Measurements from ENCODE around the gene TRPV5. TPM values are rescaled to one million over a fixed set of nuclear protein-coding genes. Genes with fewer than 3 reads are reported as not detected.
A peak's percentile ranks its signal among the peaks of the same experiment; 100 is the strongest.

Gene TRPV5
- total RNA-seq, 6 donors from 2014 or later = not detected

DNA sequence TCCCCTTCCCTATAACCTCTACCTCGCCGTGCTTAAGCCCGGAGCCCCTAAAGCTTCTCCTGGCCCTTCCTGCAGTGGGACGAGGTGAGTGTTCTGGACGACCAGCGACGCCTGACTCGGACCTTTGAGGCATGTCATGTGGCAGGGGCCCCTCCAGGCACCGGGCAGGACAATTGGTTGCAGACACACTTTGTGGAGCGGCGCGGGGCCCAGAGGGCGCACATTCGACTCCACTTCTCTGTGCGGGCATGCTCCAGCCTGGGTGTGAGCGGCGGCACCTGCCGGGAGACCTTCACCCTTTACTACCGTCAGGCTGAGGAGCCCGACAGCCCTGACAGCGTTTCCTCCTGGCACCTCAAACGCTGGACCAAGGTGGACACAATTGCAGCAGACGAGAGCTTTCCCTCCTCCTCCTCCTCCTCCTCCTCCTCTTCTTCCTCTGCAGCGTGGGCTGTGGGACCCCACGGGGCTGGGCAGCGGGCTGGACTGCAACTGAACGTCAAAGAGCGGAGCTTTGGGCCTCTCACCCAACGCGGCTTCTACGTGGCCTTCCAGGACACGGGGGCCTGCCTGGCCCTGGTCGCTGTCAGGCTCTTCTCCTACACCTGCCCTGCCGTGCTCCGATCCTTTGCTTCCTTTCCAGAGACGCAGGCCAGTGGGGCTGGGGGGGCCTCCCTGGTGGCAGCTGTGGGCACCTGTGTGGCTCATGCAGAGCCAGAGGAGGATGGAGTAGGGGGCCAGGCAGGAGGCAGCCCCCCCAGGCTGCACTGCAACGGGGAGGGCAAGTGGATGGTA, 69.5 kb downstream of the TRPV5 start:
- Histone ChIP-seq H3K4me1 (peaks cover 0 to 2% (median 0%) of the 10 kb centered on the region in 4 donors), H3K27me3 (no peaks in the 10 kb centered on the region), H3K4me3 (no peak overlapping the region), H3K9me3 (no peaks in the 10 kb centered on the region), H3K36me3 (peaks cover 0 to 6% (median 0%) of the 10 kb centered on the region in 4 donors), H3K27ac (no peak overlapping the region)
- 84 to 88% methylated on average over 33 to 37 of the region's 37 CpGs for WGBS, 2 donors
- TF ChIP-seq, protein P1, sequence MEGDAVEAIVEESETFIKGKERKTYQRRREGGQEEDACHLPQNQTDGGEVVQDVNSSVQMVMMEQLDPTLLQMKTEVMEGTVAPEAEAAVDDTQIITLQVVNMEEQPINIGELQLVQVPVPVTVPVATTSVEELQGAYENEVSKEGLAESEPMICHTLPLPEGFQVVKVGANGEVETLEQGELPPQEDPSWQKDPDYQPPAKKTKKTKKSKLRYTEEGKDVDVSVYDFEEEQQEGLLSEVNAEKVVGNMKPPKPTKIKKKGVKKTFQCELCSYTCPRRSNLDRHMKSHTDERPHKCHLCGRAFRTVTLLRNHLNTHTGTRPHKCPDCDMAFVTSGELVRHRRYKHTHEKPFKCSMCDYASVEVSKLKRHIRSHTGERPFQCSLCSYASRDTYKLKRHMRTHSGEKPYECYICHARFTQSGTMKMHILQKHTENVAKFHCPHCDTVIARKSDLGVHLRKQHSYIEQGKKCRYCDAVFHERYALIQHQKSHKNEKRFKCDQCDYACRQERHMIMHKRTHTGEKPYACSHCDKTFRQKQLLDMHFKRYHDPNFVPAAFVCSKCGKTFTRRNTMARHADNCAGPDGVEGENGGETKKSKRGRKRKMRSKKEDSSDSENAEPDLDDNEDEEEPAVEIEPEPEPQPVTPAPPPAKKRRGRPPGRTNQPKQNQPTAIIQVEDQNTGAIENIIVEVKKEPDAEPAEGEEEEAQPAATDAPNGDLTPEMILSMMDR (IDR thresholded peaks at IDR 0.05) = no peak
- TF ChIP-seq POLR2AphosphoS5 (IDR thresholded peaks at IDR 0.05) (no peak), POLR2A (IDR thresholded peaks at IDR 0.05) (no peak), EP300 (IDR thresholded peaks at IDR 0.05) (no peak)
- DNase-seq = peak in 1 of 2 donors; percentile 82
- no peak for ATAC-seq (ENCODE audit: low FRiP score in 2 of 2)

DNA sequence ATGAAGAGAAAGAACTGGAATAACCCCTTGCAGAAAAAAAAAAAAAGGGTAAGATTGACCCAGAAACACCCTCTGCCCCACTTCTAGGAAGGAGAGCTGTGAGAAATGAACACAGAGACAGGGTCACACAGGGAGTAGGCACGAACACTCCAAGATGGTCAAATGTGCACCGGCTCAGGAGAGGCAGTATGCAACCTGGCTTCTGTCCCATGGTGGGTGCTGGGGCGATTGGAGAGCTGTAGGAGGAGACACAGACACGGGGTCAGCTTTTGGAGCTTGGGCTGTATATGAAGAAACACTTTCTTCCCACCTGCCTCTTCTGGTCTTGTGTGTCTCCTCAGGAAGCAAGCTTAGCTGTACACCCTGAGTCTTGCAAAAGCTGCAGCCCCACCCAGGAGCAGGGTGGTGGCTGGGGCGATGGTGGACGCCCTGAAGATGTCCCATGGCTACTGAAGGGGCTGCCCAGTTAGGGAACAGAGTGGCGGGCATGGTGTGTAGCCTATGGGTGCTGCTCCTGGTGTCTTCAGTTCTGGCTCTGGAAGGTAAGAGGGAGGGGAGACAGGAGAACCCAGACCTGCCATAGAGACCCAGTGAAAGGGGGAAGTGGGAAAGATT, 70.7 kb downstream of the TRPV5 start:
- no peak overlapping the region for H3K4me3 ChIP-seq
- no peak for ATAC-seq (ENCODE audit: low FRiP score in 2 of 2)
- peaks cover 0 to 6% (median 0%) of the 10 kb centered on the region in 4 donors for H3K36me3 ChIP-seq
- TF ChIP-seq POLR2AphosphoS5 (IDR thresholded peaks at IDR 0.05) (no peak), POLR2A (IDR thresholded peaks at IDR 0.05) (no peak), EP300 (IDR thresholded peaks at IDR 0.05) (no peak)
- TF ChIP-seq, protein P1 (IDR thresholded peaks at IDR 0.05) = no peak
- WGBS, 2 donors = 85 to 91% methylated on average over 7 of the region's 7 CpGs
- H3K27me3 ChIP-seq = no peaks in the 10 kb centered on the region
- H3K4me1 ChIP-seq = peaks cover 0 to 2% (median 0%) of the 10 kb centered on the region in 4 donors
- DNase-seq = peak in 1 of 2 donors; percentile 29
- H3K27ac ChIP-seq = no peak overlapping the region
- H3K9me3 ChIP-seq = no peaks in the 10 kb centered on the region

DNA sequence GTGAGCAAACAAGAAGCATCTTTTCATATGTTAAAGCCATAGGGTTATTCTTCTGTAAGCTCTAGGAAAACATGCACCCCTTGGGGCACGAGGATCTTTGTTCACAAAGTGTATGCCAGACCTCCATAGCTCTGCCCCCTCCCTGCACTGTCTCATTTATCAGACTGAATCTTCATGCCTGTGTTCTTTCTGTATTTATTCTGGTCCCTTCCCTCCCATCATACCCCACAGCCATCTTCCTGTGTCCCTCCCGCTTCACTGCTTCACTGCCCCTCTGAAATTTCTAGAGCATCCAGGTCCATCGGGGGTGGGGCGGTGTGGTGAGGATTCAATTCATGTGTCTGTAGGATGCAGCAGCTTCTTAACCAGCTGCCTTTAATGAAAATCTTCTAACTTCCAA, 71.2 kb downstream of the TRPV5 start:
- ATAC-seq (ENCODE audit: low FRiP score in 2 of 2) = no peak
- WGBS, 2 donors = 89 to 92% methylated on average over 4 of the region's 4 CpGs
- TF ChIP-seq POLR2A (IDR thresholded peaks at IDR 0.05) = no peak
- TF ChIP-seq, protein P1 (IDR thresholded peaks at IDR 0.05) = no peak
- no peak for TF ChIP-seq POLR2AphosphoS5 (IDR thresholded peaks at IDR 0.05)
- no peak for TF ChIP-seq EP300 (IDR thresholded peaks at IDR 0.05)
- Histone ChIP-seq H3K27ac (no peak overlapping the region), H3K4me3 (no peak overlapping the region), H3K27me3 (no peaks in the 10 kb centered on the region), H3K4me1 (peaks cover 0 to 2% (median 0%) of the 10 kb centered on the region in 4 donors), H3K9me3 (no peaks in the 10 kb centered on the region), H3K36me3 (peaks cover 0 to 6% (median 0%) of the 10 kb centered on the region in 4 donors)
- no peak for DNase-seq

DNA sequence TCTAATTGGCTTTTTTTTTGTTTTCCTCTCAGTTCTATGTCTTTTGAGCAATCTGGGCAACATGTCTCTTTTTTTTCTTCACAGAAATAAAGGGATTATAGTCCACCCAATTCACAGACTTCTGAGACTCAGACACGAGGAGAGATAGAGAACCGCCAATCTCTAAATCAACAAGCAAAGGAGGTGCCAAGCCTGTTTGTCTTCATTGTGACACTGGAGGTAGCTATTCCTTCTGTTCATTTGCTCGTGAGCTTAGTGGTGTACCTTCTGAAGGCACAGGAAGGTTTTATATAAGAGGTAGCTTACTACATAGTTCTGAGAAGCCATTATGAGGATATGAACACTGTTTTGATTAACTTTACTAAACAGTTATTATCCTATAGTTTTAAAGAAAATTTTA, 72.6 kb downstream of the TRPV5 start:
- TF ChIP-seq, protein P1 (IDR thresholded peaks at IDR 0.05) = no peak
- TF ChIP-seq POLR2AphosphoS5 (IDR thresholded peaks at IDR 0.05) (no peak), EP300 (IDR thresholded peaks at IDR 0.05) (no peak), POLR2A (IDR thresholded peaks at IDR 0.05) (no peak)
- DNase-seq (no peak), ATAC-seq (ENCODE audit: low FRiP score in 2 of 2) (no peak)
- 82 to 84% methylated on average over 3 of the region's 3 CpGs for WGBS, 2 donors
- Histone ChIP-seq H3K4me3 (no peak overlapping the region), H3K27ac (no peak overlapping the region), H3K27me3 (no peaks in the 10 kb centered on the region), H3K36me3 (peaks cover 0 to 6% (median 0%) of the 10 kb centered on the region in 4 donors), H3K4me1 (peaks cover 2 to 8% (median 5%) of the 10 kb centered on the region in 4 donors), H3K9me3 (no peaks in the 10 kb centered on the region)

All from upper lobe of left lung (tissue), 6 donors.